Activated CD8-positive, alpha-beta T cell treated with anti-CD3 and anti-CD28 coated beads for 36 hours (primary cell): Measurements from ENCODE around the gene MAL. TPM values are rescaled to one million over a fixed set of nuclear protein-coding genes. Genes with fewer than 3 reads are reported as not detected.

Experiments used
- ATAC-seq: fragments of 200-7000 bp; cut with Tn5 transposase; one replicate; pipeline ENCODE4 v1.10.0; 2021; ENCODE audit warnings: mild to moderate bottlenecking, moderate library complexity
- CTCF ChIA-PET: fragments of 350-600 bp; sonication (Branson Sonifier 250); formaldehyde crosslinking; loops from one replicate; lab custom pipeline; 2021; ENCODE audit warnings: antibody characterized with exemption; lab: Charles Lee
- POLR2A ChIA-PET: fragments of 350-600 bp; sonication (Branson Sonifier 250); formaldehyde crosslinking; loops from one replicate; lab custom pipeline; 2021; ENCODE audit warnings: antibody characterized with exemption; lab: Charles Lee
- DNase-seq: peaks from one replicate; pipeline ENCODE4 v3.0.0-alpha.2; 2020
- H3K27ac Mint-ChIP-seq: one replicate; pipeline ENCODE4 v1.8.0; 2021; ENCODE audit warnings: mild to moderate bottlenecking, mixed read lengths
- H3K27me3 Mint-ChIP-seq: one replicate; pipeline ENCODE4 v1.8.0; 2021; ENCODE audit warnings: mixed read lengths
- H3K36me3 Mint-ChIP-seq: one replicate; pipeline ENCODE4 v1.8.0; 2021; ENCODE audit warnings: low read depth, mixed read lengths
- H3K4me1 Mint-ChIP-seq: one replicate; pipeline ENCODE4 v1.8.0; 2021; ENCODE audit warnings: low read depth, mixed read lengths
- H3K4me3 Mint-ChIP-seq: one replicate; pipeline ENCODE4 v1.8.0; 2021; ENCODE audit warnings: mild to moderate bottlenecking, moderate library complexity, mixed read lengths
- H3K9me3 Mint-ChIP-seq: one replicate; pipeline ENCODE4 v1.8.0; 2021; ENCODE audit warnings: mixed read lengths
- intact Hi-C: fragments of 100-400 bp; cut with micrococcal nuclease; formaldehyde crosslinking; loops from one replicate; pipeline ENCODE4 v1.10.0; 2022
- total RNA-seq, 2 experiments: library from RNA; stranded (reverse); gene quantifications; one replicate each; pipeline ENCODE4 v1.2.3, GENCODE V29; 2021
- TF ChIP-seq, protein P1 (sequence below): fragments of 200-600 bp; IDR thresholded peaks from one replicate; pipeline ENCODE4 v1.8.0; 2022; ENCODE audit warnings: antibody characterized with exemption, mild to moderate bottlenecking

Gene MAL
- total RNA-seq, 2 experiments from 2014 or later = 54.0 to 59.2 TPM

GRCh38 chr2:95050385-95051300 is 25.1 kb downstream of the MAL start:
- Mint-ChIP-seq H3K4me1 (peaks cover 83% of the 10 kb centered on the region), H3K36me3 (peaks cover 31% of the 10 kb centered on the region), H3K27ac (peak overlapping the region; percentile 81), H3K27me3 (no peaks in the 10 kb centered on the region), H3K9me3 (no peaks in the 10 kb centered on the region), H3K4me3 (peak overlapping the region; percentile 13)
- DNase-seq = no peak
- POLR2A ChIA-PET = interaction anchor here (1.2 to 6.6 kb wide), 3 partner anchors 25 to 27 kb away, joined by 3 to 65 read pairs (median 10); partner anchors contain the start of gene MAL
- CTCF ChIA-PET = interaction anchor here (1.0 to 12.1 kb wide), 3 partner anchors 26 to 35 kb away, joined by 3 to 142 read pairs (median 131); partner anchors contain the start of gene MAL
- peak; percentile 45 for ATAC-seq
- TF ChIP-seq, protein P1, sequence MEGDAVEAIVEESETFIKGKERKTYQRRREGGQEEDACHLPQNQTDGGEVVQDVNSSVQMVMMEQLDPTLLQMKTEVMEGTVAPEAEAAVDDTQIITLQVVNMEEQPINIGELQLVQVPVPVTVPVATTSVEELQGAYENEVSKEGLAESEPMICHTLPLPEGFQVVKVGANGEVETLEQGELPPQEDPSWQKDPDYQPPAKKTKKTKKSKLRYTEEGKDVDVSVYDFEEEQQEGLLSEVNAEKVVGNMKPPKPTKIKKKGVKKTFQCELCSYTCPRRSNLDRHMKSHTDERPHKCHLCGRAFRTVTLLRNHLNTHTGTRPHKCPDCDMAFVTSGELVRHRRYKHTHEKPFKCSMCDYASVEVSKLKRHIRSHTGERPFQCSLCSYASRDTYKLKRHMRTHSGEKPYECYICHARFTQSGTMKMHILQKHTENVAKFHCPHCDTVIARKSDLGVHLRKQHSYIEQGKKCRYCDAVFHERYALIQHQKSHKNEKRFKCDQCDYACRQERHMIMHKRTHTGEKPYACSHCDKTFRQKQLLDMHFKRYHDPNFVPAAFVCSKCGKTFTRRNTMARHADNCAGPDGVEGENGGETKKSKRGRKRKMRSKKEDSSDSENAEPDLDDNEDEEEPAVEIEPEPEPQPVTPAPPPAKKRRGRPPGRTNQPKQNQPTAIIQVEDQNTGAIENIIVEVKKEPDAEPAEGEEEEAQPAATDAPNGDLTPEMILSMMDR = no peak
- intact Hi-C loops = loop anchor here (2.0 kb wide), 1 partner anchor 28 kb away; no protein-coding TSS in a partner anchor

- no peak for ATAC-seq
- intact Hi-C loops = loop anchor here (2.0 kb wide), 1 partner anchor 29 kb away; no protein-coding TSS in a partner anchor
- H3K4me1 Mint-ChIP-seq = peaks cover 81% of the 10 kb centered on the region
Measured at GRCh38 chr2:95051626-95052025, 26.1 kb downstream of the MAL start.

DNA sequence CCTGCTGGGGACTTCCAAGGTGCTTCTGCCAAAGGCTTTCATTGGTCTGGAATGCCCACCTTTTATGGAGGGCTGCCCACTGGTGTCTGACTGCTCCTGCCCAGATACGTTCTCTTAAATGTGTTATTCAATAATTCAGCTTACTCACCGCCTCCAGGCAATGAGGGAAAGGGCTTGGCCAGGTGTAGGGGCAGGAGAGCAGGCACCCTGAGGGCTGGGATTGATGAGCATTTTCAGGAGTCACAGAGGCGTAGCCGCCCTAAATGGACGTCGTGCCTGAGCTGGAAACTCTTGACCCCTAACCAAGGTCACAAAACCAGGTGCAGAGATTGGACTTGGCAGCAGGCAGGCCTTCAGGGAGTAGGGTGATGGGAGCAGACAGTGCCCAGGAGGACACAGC is 26.8 kb downstream of the MAL start:
- Mint-ChIP-seq H3K27me3 (no peaks in the 10 kb centered on the region), H3K27ac (no peak overlapping the region), H3K9me3 (no peaks in the 10 kb centered on the region), H3K4me3 (no peak overlapping the region), H3K4me1 (peaks cover 75% of the 10 kb centered on the region), H3K36me3 (peaks cover 31% of the 10 kb centered on the region)
- intact Hi-C loops = no loop called here
- DNase-seq (no peak), ATAC-seq (no peak)
- TF ChIP-seq, protein P1 = no peak
- ChIA-PET POLR2A (interaction anchor here (1.3 to 6.6 kb wide), 4 partner anchors 11 to 30 kb away, joined by 3 to 65 read pairs (median 15); no protein-coding TSS in a partner anchor), CTCF (interaction anchor here (1.5 to 12.1 kb wide), 8 partner anchors 8 to 62 kb away, joined by 3 to 142 read pairs (median 18); partner anchors contain the start of gene MAL)

More at GRCh38 chr2:95051626-95052025, 26.1 kb downstream of the MAL start:
- Mint-ChIP-seq H3K36me3 (peaks cover 31% of the 10 kb centered on the region), H3K27ac (peak overlapping the region; percentile 81), H3K4me3 (no peak overlapping the region), H3K9me3 (no peaks in the 10 kb centered on the region), H3K27me3 (no peaks in the 10 kb centered on the region)
- ChIA-PET CTCF (interaction anchor here (1.0 to 12.1 kb wide), 4 partner anchors 25 to 63 kb away, joined by 3 to 142 read pairs (median 75); partner anchors contain the start of gene MAL), POLR2A (interaction anchor here (1.3 to 6.6 kb wide), 3 partner anchors 14 to 28 kb away, joined by 3 to 65 read pairs (median 10); no protein-coding TSS in a partner anchor)
- TF ChIP-seq, protein P1 = no peak
- no peak for DNase-seq

DNA sequence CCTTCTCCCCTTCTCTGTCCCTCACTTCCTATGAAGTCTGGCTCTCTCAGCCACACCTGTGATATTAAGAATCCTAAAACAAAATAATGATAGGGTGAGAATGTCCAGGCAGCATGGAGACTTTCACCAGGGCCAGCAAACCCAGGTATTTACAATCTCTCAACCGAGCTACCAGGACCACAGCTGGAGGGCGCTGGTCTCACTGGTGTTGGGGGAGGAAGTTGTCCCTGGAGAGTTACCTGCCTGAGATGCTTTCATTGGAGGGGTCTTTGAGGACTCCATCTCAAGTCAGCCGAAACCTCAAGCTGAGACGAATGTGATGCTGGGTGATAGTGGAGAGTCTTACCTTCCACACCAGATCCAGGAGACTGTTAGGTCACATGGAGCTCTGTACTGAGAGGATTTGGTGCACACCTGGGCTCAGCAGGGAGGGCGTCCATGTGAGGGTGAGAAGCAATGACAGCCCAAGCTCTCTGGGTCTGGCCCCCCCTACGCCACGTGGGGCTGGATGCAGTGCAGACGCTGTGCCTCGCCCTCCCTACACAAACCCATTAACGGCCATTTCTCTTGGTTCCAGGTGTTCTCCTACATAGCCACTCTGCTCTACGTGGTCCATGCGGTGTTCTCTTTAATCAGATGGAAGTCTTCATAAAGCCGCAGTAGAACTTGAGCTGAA is 27.4 kb downstream of the MAL start:
- DNase-seq (no peak), ATAC-seq (no peak)
- Mint-ChIP-seq H3K4me3 (no peak overlapping the region), H3K9me3 (no peaks in the 10 kb centered on the region), H3K27ac (no peak overlapping the region), H3K27me3 (no peaks in the 10 kb centered on the region), H3K4me1 (peaks cover 70% of the 10 kb centered on the region), H3K36me3 (peaks cover 31% of the 10 kb centered on the region)
- TF ChIP-seq, protein P1 = no peak
- POLR2A ChIA-PET = interaction anchor here (0.7 to 6.6 kb wide), 8 partner anchors 10 to 30 kb away, joined by 3 to 65 read pairs (median 8); no protein-coding TSS in a partner anchor
- CTCF ChIA-PET = interaction anchor here (1.0 to 12.1 kb wide), 15 partner anchors 9 to 62 kb away, joined by 3 to 142 read pairs (median 9); partner anchors contain the start of gene MAL
- intact Hi-C loops = no loop called here
